22Rv1 (cell line): ENCODE data around the gene SRRD.

Experiments used
- CTCF ChIP-seq: fragments of 450-650 bp; IDR thresholded peaks from 2 replicates; pipeline ENCODE4 v1.5.1; 2017; ENCODE audit warnings: mild to moderate bottlenecking
- ZFX ChIP-seq: fragments of 450-650 bp; IDR thresholded peaks from 2 replicates; pipeline ENCODE4 v1.6.1; 2017; ENCODE audit warnings: antibody characterized with exemption, borderline replicate concordance

GRCh38 chr22:26437694-26438392 lies 45.8 kb upstream of the SRRD start:
- TF ChIP-seq CTCF (no peak), ZFX (no peak)
